ENCODE data around the gene CDH22.

DNA sequence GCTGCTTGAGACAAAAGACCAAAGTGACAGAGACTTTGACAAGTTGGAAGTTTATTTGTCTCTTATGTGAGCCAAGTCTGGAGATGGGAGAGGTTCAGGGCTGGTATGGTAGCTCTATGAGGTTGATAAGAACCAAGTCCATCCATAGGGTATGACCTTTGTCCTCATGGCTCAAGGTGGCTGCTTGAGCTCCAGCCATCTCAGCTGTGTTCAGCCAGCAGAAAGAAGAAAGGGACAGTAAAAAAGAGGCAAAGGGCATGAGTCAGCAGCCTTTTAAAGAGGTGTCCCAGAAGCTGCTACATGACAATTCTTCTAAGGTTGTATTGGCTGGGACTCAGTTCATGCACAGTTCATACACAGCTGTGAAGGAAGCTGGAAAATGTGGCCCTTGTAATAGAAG is 141.2 kb downstream of the CDH22 start:
- TF ChIP-seq CTCF (conservative IDR thresholded peaks at IDR 0.05 in 1 of 2, IDR thresholded peaks at IDR 0.05 in 1 of 2; ENCODE audit: extremely low read depth in 1 of 2, insufficient read depth in 1 of 2, low read depth in 1 of 2, low read length in 2 of 2): no peak
- no peak for TF ChIP-seq EZH2 (IDR thresholded peaks at IDR 0.05; ENCODE audit: borderline replicate concordance, low read length)

Data from mammary epithelial cell (primary cell).